BLaER1 treated with 17β-estradiol and CSF1 and Interleukin-3, amounts not matched to agents 10 nM and 100 nM (cell line): ENCODE results near the gene KCNJ5.
A peak's percentile ranks its signal among the peaks of the same experiment; 100 is the strongest.

ENCODE experiments used
- H3K27ac ChIP-seq, 11 experiments: shearing (Covaris generic); formaldehyde crosslinking; 2 replicates each; pipeline ENCODE4 v1.8.1; 2022
- H3K27me3 ChIP-seq, 11 experiments: shearing (Covaris generic); formaldehyde crosslinking; 2 replicates each; pipeline ENCODE4 v1.8.1; 2022
- H3K36me3 ChIP-seq, 11 experiments: shearing (Covaris generic); formaldehyde crosslinking; 2 replicates each; pipeline ENCODE4 v1.8.1; 2022
- H3K4me1 ChIP-seq, 10 experiments: shearing (Covaris generic); formaldehyde crosslinking; 2 replicates each; pipeline ENCODE4 v1.8.1; 2022
- H3K4me2 ChIP-seq, 11 experiments: shearing (Covaris generic); formaldehyde crosslinking; 2 replicates each; pipeline ENCODE4 v1.8.1; 2022
- H3K4me3 ChIP-seq, 10 experiments: shearing (Covaris generic); formaldehyde crosslinking; 2 replicates each; pipeline ENCODE4 v1.8.1; 2022
- H3K9ac ChIP-seq, 11 experiments: shearing (Covaris generic); formaldehyde crosslinking; 2 replicates each; pipeline ENCODE4 v1.8.1; 2022
- H3K9me3 ChIP-seq, 11 experiments: shearing (Covaris generic); formaldehyde crosslinking; replicated peaks in 1 of 11; 2 replicates each; pipeline ENCODE4 v1.8.1; 2022
- H4K20me1 ChIP-seq, 11 experiments: shearing (Covaris generic); formaldehyde crosslinking; 2 replicates each; pipeline ENCODE4 v1.8.1; 2022
- Cebpa-rat ChIP-seq, 11 experiments: shearing (Covaris generic); IDR thresholded peaks; 2 replicates each; pipeline ENCODE4 v1.8.1; 2022

The KCNJ5 gene

DNA sequence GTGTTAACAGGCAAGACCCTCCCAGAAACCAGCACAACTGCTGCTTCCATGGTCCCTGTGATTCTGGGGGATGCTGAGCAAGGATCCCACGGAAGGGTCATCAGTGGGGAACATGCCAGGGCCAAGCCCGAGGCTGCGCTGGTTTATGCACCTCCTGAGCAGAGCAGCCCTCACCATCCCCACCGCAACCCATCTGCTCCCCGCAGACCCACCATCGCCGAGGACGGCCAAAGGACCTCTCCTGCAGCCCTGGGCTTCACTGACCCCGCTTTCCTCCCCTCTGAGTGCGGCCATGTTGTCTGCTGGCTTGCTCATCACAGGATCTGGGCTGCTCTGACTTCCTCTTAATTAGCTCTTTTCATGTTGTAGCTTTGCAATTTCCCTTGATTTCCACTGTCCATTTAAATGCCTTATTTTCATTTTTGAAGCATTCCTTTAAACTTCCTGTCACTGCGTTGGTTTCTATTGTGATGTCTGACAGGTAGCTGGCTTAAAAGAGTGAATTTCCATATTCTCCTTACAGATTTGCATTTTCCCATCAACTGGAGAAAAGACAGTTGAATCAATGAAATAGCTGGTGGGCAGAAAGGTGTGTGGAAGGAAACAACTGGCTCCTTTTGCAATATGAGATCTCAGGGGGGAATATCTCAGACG is 36.7 kb downstream of the KCNJ5 start:
- peaks cover 21 to 43% (median 28%) of the 10 kb centered on the region in 10 experiments for H3K4me1 ChIP-seq
- TF ChIP-seq Cebpa-rat (IDR thresholded peaks at IDR 0.05): no peak
- H3K27me3 ChIP-seq: no peaks in the 10 kb centered on the region
- H3K4me2 ChIP-seq: peak overlapping the region; percentile 55 to 80 (median 69)
- peak overlapping the region in 3 of 11 experiments; percentile 13 to 20 (median 14); a peak in 2 of 22 replicates for H3K9ac ChIP-seq
- H3K4me3 ChIP-seq: no peak overlapping the region; a peak in 2 of 20 replicates
- H3K36me3 ChIP-seq: no peaks in the 10 kb centered on the region
- H3K9me3 ChIP-seq: no peaks in the 10 kb centered on the region
- H4K20me1 ChIP-seq: no peaks in the 10 kb centered on the region
- peak overlapping the region in 8 of 11 experiments; percentile 18 to 53 (median 40); a peak in 15 of 22 replicates for H3K27ac ChIP-seq

DNA sequence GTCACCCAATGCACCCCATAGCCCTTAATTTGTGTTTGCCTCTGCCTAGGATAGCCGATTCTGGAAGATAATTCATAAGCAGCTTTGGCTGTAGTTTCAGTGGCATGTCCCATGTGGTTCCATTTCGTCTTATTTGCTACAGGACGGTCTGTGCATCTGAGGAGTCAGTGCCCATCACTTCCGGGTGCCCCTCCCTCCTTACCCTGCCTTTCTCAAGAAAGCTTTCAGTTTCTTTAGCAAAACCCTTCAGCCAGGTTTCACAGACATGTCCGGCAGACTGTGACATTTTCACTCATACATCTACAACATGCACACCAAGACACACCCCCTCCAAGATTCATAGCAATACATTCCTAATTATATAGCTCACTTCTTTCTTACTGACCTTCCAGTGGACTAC is 37.2 kb downstream of the KCNJ5 start:
- Histone ChIP-seq H3K27me3 (no peaks in the 10 kb centered on the region), H3K27ac (peak overlapping the region in 8 of 11 experiments; percentile 18 to 53 (median 40); a peak in 13 of 22 replicates), H3K36me3 (no peaks in the 10 kb centered on the region), H4K20me1 (no peaks in the 10 kb centered on the region), H3K9me3 (no peaks in the 10 kb centered on the region), H3K4me2 (peak overlapping the region; percentile 55 to 80 (median 69)), H3K4me3 (no peak overlapping the region; a peak in 2 of 20 replicates), H3K9ac (peak overlapping the region in 3 of 11 experiments; percentile 13 to 20 (median 14); a peak in 2 of 22 replicates), H3K4me1 (peaks cover 21 to 48% (median 33%) of the 10 kb centered on the region in 10 experiments)
- no peak for TF ChIP-seq Cebpa-rat (IDR thresholded peaks at IDR 0.05)

DNA sequence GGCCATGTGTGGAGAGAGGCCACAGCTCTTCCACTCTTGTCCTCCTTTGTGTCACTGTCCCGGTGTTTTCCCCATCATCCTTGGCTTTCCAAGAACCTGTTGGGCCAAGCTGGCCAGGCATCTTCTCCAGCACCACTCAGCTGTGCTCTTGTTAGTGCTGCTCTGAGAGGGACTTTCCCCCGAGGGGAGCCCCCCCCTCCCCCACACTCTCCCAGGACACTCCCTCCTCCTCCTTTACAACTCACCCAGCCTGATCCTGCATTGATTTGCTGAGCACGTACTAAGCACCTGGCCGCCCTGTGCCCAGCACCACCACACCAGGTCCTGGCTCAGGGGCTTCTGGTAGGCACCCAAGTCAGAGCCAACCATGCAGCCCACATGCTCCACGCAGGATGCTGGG is 38.3 kb downstream of the KCNJ5 start:
- Histone ChIP-seq H3K9me3 (no peaks in the 10 kb centered on the region), H3K9ac (no peak overlapping the region), H3K4me1 (peaks cover 31 to 58% (median 44%) of the 10 kb centered on the region in 10 experiments), H3K27me3 (no peaks in the 10 kb centered on the region), H3K4me2 (peak overlapping the region in 8 of 11 experiments; percentile 26 to 80 (median 66); a peak in 13 of 22 replicates), H3K4me3 (no peak overlapping the region), H4K20me1 (0 out of 22 replicates have a peak, but pooled peaks cover 0 to 5% (median 0%) of the 10 kb centered on the region in 11 experiments), H3K36me3 (no peaks in the 10 kb centered on the region), H3K27ac (peak overlapping the region in 1 of 11 experiments; percentile 3; a peak in 2 of 22 replicates)
- TF ChIP-seq Cebpa-rat (IDR thresholded peaks at IDR 0.05): no peak

DNA sequence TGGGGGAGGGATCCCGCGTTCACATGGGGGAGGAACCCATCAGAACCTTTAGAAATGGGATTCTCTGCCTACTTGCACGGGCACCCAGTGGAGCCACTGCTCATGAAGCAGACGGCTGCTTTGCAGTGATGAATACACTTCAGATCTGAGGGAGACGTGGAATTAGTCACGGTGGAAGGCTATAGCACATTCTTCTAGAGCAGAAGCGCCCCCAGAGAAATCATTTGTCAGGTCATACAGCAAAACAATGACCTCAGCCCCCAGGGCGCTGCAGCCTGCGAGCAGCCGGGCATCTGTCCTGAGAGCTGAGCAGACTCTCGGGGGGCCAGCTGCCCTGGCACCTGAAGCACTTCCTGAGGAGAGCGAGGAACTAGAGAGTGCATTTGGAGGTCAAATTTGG is 38.8 kb downstream of the KCNJ5 start:
- peaks cover 37 to 64% (median 49%) of the 10 kb centered on the region in 10 experiments for H3K4me1 ChIP-seq

DNA sequence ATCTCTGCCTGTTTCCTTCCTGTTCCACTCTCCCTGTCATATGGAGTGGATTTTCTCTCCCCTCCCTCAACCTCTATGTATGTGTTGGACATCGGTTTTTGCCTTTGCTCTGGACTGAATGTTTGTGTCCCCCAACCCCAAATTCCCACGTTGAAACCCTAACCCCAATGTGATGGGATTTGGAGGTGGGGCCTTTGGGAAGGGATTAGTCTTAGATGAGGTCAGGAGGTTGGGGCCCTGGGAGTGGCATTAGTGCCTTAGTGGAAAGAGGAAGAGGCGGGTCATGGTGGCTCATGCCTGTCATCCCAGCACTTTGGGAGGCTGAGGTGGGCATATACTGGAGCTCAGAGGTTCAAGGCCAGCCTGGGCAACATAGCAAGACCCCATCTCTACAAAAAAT is 39.9 kb downstream of the KCNJ5 start:
- no peaks in the 10 kb centered on the region for H3K27me3 ChIP-seq

More for the DNA sequence above, 38.8 kb downstream of the KCNJ5 start:
- H3K9ac ChIP-seq: no peak overlapping the region
- H4K20me1 ChIP-seq: peaks cover 0 to 10% (median 0%) of the 10 kb centered on the region in 11 experiments; a peak in 2 of 22 replicates
- no peaks in the 10 kb centered on the region for H3K27me3 ChIP-seq
- TF ChIP-seq Cebpa-rat (IDR thresholded peaks at IDR 0.05): no peak
- no peaks in the 10 kb centered on the region for H3K9me3 ChIP-seq
- H3K4me3 ChIP-seq: no peak overlapping the region
- no peaks in the 10 kb centered on the region for H3K36me3 ChIP-seq
- peak overlapping the region in 8 of 11 experiments; percentile 26 to 80 (median 66); a peak in 12 of 22 replicates for H3K4me2 ChIP-seq
- H3K27ac ChIP-seq: peak overlapping the region in 1 of 11 experiments; percentile 3; a peak in 1 of 22 replicates

DNA sequence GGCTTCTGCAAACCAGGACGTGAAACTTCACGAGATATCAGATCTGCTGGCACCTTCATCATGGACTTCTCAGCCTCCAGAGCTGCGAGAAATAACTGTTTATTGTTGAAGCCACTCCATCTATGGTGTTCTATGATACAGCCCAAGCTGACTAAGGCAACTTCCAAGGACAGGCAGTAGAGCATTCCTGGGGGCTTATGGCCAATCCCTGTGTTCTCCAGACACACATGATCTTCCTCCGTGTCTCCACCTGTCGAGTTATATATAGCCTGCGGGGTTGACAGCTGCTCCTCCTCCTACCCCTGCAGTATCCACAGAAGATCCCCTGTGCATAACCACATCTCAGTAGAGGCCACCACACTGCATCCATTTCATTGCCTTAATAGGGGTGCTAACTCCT is 40.5 kb downstream of the KCNJ5 start:
- no peak for TF ChIP-seq Cebpa-rat (IDR thresholded peaks at IDR 0.05)
- no peaks in the 10 kb centered on the region for H3K27me3 ChIP-seq
- H3K36me3 ChIP-seq: no peaks in the 10 kb centered on the region
- no peak overlapping the region for H3K9ac ChIP-seq
- no peak overlapping the region for H3K27ac ChIP-seq
- H3K4me3 ChIP-seq: no peak overlapping the region
- peaks cover 0 to 11% (median 0%) of the 10 kb centered on the region in 11 experiments; a peak in 2 of 22 replicates for H4K20me1 ChIP-seq
- no peaks in the 10 kb centered on the region for H3K9me3 ChIP-seq
- peak overlapping the region in 3 of 11 experiments; percentile 1 to 26 (median 10); a peak in 1 of 22 replicates for H3K4me2 ChIP-seq
- H3K4me1 ChIP-seq: peaks cover 38 to 79% (median 56%) of the 10 kb centered on the region in 10 experiments

More for the DNA sequence above, 39.9 kb downstream of the KCNJ5 start:
- Histone ChIP-seq H3K36me3 (no peaks in the 10 kb centered on the region), H3K4me2 (no peak overlapping the region; a peak in 2 of 22 replicates), H3K4me3 (no peak overlapping the region), H3K27ac (no peak overlapping the region), H3K9me3 (no peaks in the 10 kb centered on the region), H4K20me1 (peaks cover 0 to 11% (median 0%) of the 10 kb centered on the region in 11 experiments; a peak in 2 of 22 replicates), H3K4me1 (peaks cover 38 to 74% (median 56%) of the 10 kb centered on the region in 10 experiments), H3K9ac (no peak overlapping the region)
- TF ChIP-seq Cebpa-rat (IDR thresholded peaks at IDR 0.05): no peak

DNA sequence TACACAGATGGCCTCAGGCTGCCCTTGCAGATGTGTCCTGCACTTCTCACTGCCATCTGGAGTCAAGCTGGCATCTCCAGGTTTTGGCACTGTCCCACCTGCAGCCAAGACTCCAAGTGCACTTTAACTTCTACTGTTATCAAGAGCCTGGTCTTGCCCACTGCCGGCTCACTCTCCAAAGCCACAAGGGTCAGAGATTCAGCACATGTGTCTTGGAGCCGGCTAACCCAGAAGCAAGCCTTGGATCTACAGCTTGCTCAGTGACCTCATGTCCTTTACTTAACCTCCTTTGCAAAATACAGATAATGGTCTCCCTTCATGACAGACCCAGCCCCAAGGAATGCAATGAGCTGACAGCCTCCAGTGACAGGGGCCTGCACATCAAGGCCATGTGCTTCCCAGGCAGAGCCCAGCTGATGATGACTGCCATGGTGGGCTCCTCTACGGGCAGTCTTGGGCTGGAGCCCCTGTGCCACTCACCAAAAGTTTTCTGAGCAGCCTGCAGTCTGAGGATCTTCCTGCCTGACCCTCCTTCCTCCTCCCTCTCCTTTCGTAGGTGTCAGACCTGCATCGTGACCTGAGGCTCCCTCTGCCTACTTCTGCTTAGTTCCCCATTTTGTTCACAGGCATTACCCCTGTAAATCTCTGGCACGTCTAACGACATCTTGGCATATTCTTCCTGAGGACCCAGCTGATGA is 42.5 kb downstream of the KCNJ5 start:
- TF ChIP-seq Cebpa-rat (IDR thresholded peaks at IDR 0.05): no peak
- Histone ChIP-seq H3K4me2 (peak overlapping the region; percentile 29 to 90 (median 81)), H3K4me1 (peaks cover 25 to 81% (median 50%) of the 10 kb centered on the region in 10 experiments)

DNA sequence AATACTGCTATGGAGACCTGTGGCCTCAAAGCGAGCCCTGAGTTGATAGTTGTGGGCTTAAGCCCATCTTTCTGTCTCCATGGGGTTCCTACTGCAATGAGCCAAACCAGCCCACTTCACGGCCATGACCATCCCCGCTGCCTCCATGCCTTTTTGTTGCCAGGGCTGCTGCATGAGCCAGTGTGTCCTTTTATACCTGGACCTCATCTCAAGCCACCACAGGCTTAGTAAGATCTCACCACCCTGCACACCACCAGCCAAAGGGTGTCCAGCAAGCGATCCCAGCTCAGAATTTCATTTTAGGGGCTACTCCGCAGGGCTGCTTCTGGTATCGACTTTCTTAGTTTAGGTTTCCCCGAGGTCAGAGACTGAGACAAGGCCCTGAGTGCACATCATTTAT is 43.2 kb downstream of the KCNJ5 start:
- H3K4me2 ChIP-seq: peak overlapping the region; percentile 29 to 90 (median 81); a peak in 21 of 22 replicates
- no peaks in the 10 kb centered on the region for H3K27me3 ChIP-seq
- no peak overlapping the region for H3K9ac ChIP-seq
- no peak overlapping the region for H3K27ac ChIP-seq
- H3K4me1 ChIP-seq: peaks cover 23 to 78% (median 46%) of the 10 kb centered on the region in 10 experiments
- H4K20me1 ChIP-seq: peaks cover 0 to 11% (median 0%) of the 10 kb centered on the region in 11 experiments; a peak in 3 of 22 replicates
- TF ChIP-seq Cebpa-rat (IDR thresholded peaks at IDR 0.05): no peak
- no peaks in the 10 kb centered on the region for H3K36me3 ChIP-seq
- H3K4me3 ChIP-seq: no peak overlapping the region
- no peaks in the 10 kb centered on the region for H3K9me3 ChIP-seq

More for the DNA sequence above, 42.5 kb downstream of the KCNJ5 start:
- no peak overlapping the region for H3K4me3 ChIP-seq
- no peak overlapping the region for H3K27ac ChIP-seq
- no peaks in the 10 kb centered on the region for H3K36me3 ChIP-seq
- H3K9me3 ChIP-seq: no peaks in the 10 kb centered on the region
- H4K20me1 ChIP-seq: peaks cover 0 to 11% (median 0%) of the 10 kb centered on the region in 11 experiments; a peak in 3 of 22 replicates
- no peaks in the 10 kb centered on the region for H3K27me3 ChIP-seq
- no peak overlapping the region for H3K9ac ChIP-seq

DNA sequence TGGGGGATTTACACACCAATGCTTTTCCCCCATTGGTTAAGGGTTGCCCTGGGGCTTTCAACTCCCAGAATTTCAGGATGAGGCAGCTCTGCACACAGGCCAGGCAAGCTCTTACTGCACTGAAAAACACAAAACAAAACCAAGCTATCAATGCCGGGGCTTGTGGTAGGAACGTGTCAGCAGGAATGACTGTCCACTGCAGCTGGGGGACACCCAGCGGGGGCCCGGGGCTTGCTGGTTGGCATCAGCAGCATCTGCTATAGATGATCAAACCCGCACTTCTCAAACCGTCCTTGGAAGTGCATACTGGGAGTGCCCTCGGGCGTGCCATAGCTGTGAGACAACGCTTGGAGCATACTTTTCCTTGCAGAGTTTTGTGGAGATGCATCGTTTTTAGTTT is 43.8 kb downstream of the KCNJ5 start:
- no peaks in the 10 kb centered on the region for H3K36me3 ChIP-seq
- no peak overlapping the region for H3K27ac ChIP-seq
- H3K9ac ChIP-seq: no peak overlapping the region
- H3K27me3 ChIP-seq: peaks cover 0 to under 1% (median 0%) of the 10 kb centered on the region in 11 experiments; a peak in 1 of 22 replicates
- H3K4me2 ChIP-seq: peak overlapping the region; percentile 29 to 90 (median 81); a peak in 20 of 22 replicates
- H3K4me3 ChIP-seq: no peak overlapping the region
- peaks cover 23 to 78% (median 46%) of the 10 kb centered on the region in 10 experiments for H3K4me1 ChIP-seq
- H3K9me3 ChIP-seq: no peaks in the 10 kb centered on the region
- no peak for TF ChIP-seq Cebpa-rat (IDR thresholded peaks at IDR 0.05)
- peaks cover 0 to 11% (median 0%) of the 10 kb centered on the region in 11 experiments; a peak in 3 of 22 replicates for H4K20me1 ChIP-seq
